NCI-H2196 (cell line): ENCODE measurements around the gene ZCRB1.

Experiments used
- DNase-seq: peaks from one replicate; lab custom pipeline; 2025; ENCODE audit not compliant: unreplicated experiment; lab: John Stamatoyannopoulos, UW

Gene ZCRB1

DNA sequence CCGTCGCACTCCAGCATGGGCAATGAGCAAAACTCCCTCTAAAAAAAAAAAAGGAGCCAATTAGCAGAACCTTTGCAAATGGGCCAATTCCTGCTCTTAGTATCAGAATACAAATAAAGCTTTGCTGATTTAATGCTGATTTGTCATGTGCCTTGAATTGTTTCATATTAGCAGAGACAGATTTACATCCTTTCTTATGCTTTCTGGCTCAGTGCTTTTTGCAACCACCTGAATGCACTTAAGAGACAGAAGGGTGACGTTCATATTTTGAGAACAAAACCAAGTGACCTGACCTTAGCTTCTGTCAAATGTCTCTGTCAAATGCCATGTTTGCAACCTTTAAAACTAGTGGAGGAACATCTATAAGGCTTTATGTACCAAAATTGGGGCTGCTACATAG, 44.0 kb downstream of the ZCRB1 start:
- no peak for DNase-seq

DNA sequence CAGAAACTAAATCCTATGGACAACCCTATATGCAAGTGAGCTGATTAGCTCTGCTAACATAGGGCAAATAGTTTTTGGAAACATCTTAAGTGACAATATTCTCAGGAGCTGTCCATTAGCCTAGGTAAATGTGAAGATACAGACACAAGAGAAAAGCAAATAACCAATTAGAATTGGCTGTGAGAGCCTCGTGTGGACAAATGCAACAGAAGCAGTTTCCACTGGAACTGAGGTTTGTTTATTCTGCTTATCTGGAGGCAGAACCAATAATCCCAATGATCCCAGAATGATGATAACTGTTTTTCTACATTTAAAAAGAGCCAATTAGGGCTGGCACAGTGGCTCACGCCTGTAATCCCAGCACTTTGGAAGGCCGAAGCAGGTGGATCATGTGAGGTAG, 44.6 kb downstream of the ZCRB1 start:
- no peak for DNase-seq

- DNase-seq: no peak
These were observed 47.8 kb downstream of the ZCRB1 start for GRCh38 chr12:42278128-42278510.

- DNase-seq: no peak
These were observed 48.3 kb downstream of the ZCRB1 start for GRCh38 chr12:42277396-42278127.

- DNase-seq: no peak
These were observed 50.4 kb downstream of the ZCRB1 start for GRCh38 chr12:42275499-42275898.

DNA sequence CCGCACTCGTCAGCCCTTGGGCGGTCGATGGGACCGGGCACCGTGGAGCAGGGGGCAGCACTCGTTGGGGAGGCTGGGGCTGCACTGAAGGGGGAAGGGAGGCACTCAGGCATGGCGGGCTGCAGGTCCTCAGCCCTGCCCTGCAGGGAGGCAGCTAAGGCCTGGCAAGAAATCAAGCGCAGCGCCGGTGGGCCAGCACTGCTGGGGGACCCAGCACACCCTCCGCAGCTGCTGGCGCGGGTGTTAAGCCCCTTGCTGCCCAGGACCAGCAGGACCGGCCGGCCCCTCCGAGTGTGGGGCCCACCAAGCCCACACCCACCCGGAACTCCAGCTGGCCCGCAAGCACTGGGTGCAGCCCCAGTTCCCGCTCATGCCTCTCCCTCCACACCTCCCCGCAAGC, 52.2 kb downstream of the ZCRB1 start:
- no peak for DNase-seq

- no peak for DNase-seq
These were observed 55.3 kb downstream of the ZCRB1 start for GRCh38 chr12:42270596-42270995.

- no peak for DNase-seq
These were observed 58.3 kb downstream of the ZCRB1 start for GRCh38 chr12:42267413-42268190.

- no peak for DNase-seq
These were observed 59.2 kb downstream of the ZCRB1 start for GRCh38 chr12:42266579-42267230.

GRCh38 chr12:42262271-42262670, 63.6 kb downstream of the ZCRB1 start:
- no peak for DNase-seq
